ENCODE measurements around the gene INPP5D.

The INPP5D gene

GRCh38 chr2:233228376-233228775, 168.2 kb downstream of the INPP5D start:
- Mint-ChIP-seq H3K27me3 (no peaks in the 10 kb centered on the region), H3K36me3 (ENCODE audit: insufficient read depth) (peaks cover 2% of the 10 kb centered on the region), H3K4me3 (no peak overlapping the region), H3K4me1 (ENCODE audit: low read depth in 2 of 2) (peaks cover 14 to 17% of the 10 kb centered on the region in 2 donors), H3K9me3 (no peaks in the 10 kb centered on the region), H3K27ac (peak overlapping the region in 1 of 2 donors; percentile 8)
- ATAC-seq (replicated peaks) = no peak
- DNase-seq = no peak

- Mint-ChIP-seq H3K27ac (peak overlapping the region; percentile 13 to 84), H3K4me3 (peak overlapping the region; percentile 58 to 66), H3K4me1 (ENCODE audit: low read depth in 2 of 2) (peaks cover 35 to 41% of the 10 kb centered on the region in 2 donors), H3K9me3 (peaks cover 0 to 2% of the 10 kb centered on the region in 2 donors), H3K36me3 (ENCODE audit: insufficient read depth) (peaks cover 5% of the 10 kb centered on the region), H3K27me3 (no peaks in the 10 kb centered on the region)
- ATAC-seq (replicated peaks) (peak; percentile 16), DNase-seq (no peak)
Measured at GRCh38 chr2:233233618-233234230, 173.6 kb downstream of the INPP5D start.

- Mint-ChIP-seq H3K4me3 (peak overlapping the region; percentile 58 to 66), H3K4me1 (ENCODE audit: low read depth in 2 of 2) (peaks cover 41 to 47% of the 10 kb centered on the region in 2 donors), H3K27ac (peak overlapping the region; percentile 13 to 84), H3K36me3 (ENCODE audit: insufficient read depth) (peaks cover 5% of the 10 kb centered on the region), H3K27me3 (no peaks in the 10 kb centered on the region), H3K9me3 (peaks cover 2 to 3% of the 10 kb centered on the region in 2 donors)
- peak; percentile 74 for ATAC-seq (replicated peaks)
- no peak for DNase-seq
Measured at GRCh38 chr2:233234264-233234663, 174.1 kb downstream of the INPP5D start.

- Mint-ChIP-seq H3K27me3 (no peaks in the 10 kb centered on the region), H3K27ac (peak overlapping the region; percentile 13 to 84), H3K4me1 (ENCODE audit: low read depth in 2 of 2) (peaks cover 46 to 54% of the 10 kb centered on the region in 2 donors), H3K9me3 (peaks cover 2 to 8% of the 10 kb centered on the region in 2 donors), H3K36me3 (ENCODE audit: insufficient read depth) (peaks cover 5% of the 10 kb centered on the region), H3K4me3 (peak overlapping the region; percentile 58 to 66)
- DNase-seq (no peak), ATAC-seq (replicated peaks) (no peak)
Measured at GRCh38 chr2:233234996-233235395, 174.9 kb downstream of the INPP5D start.

- peaks cover 5% of the 10 kb centered on the region for H3K36me3 Mint-ChIP-seq (ENCODE audit: insufficient read depth)
- DNase-seq = no peak
- H3K9me3 Mint-ChIP-seq = peaks cover 2 to 8% of the 10 kb centered on the region in 2 donors
- ATAC-seq (replicated peaks) = no peak
- no peaks in the 10 kb centered on the region for H3K27me3 Mint-ChIP-seq
- H3K4me1 Mint-ChIP-seq (ENCODE audit: low read depth in 2 of 2) = peaks cover 45 to 57% of the 10 kb centered on the region in 2 donors
- H3K4me3 Mint-ChIP-seq = no peak overlapping the region
- H3K27ac Mint-ChIP-seq = no peak overlapping the region
Measured at GRCh38 chr2:233235977-233236376, 175.8 kb downstream of the INPP5D start.

GRCh38 chr2:233236820-233237589, 176.9 kb downstream of the INPP5D start:
- peak overlapping the region; percentile 32 to 82 for H3K27ac Mint-ChIP-seq
- DNase-seq = no peak
- peak overlapping the region in 1 of 2 donors; percentile 11 for H3K4me3 Mint-ChIP-seq
- H3K4me1 Mint-ChIP-seq (ENCODE audit: low read depth in 2 of 2) = peaks cover 52 to 63% of the 10 kb centered on the region in 2 donors
- no peak for ATAC-seq (replicated peaks)
- peaks cover 2 to 8% of the 10 kb centered on the region in 2 donors for H3K9me3 Mint-ChIP-seq
- H3K27me3 Mint-ChIP-seq = no peaks in the 10 kb centered on the region
- peaks cover 8% of the 10 kb centered on the region for H3K36me3 Mint-ChIP-seq (ENCODE audit: insufficient read depth)

GRCh38 chr2:233240897-233241296, 180.8 kb downstream of the INPP5D start:
- DNase-seq (peak in 1 of 3 experiments; percentile 20), ATAC-seq (replicated peaks) (peak; percentile 88)
- Mint-ChIP-seq H3K27ac (peak overlapping the region; percentile 82 to 88), H3K36me3 (ENCODE audit: insufficient read depth) (peaks cover 9% of the 10 kb centered on the region), H3K9me3 (peaks cover 2 to 8% of the 10 kb centered on the region in 2 donors), H3K4me3 (peak overlapping the region; percentile 58 to 75), H3K27me3 (no peaks in the 10 kb centered on the region), H3K4me1 (ENCODE audit: low read depth in 2 of 2) (peaks cover 45 to 52% of the 10 kb centered on the region in 2 donors)

GRCh38 chr2:233241803-233242202, 181.7 kb downstream of the INPP5D start:
- Mint-ChIP-seq H3K4me3 (peak overlapping the region in 1 of 2 donors; percentile 75), H3K36me3 (ENCODE audit: insufficient read depth) (peaks cover 9% of the 10 kb centered on the region), H3K4me1 (ENCODE audit: low read depth in 2 of 2) (peaks cover 45 to 51% of the 10 kb centered on the region in 2 donors), H3K9me3 (peaks cover 2 to 8% of the 10 kb centered on the region in 2 donors), H3K27ac (peak overlapping the region; percentile 82 to 88), H3K27me3 (no peaks in the 10 kb centered on the region)
- no peak for DNase-seq
- no peak for ATAC-seq (replicated peaks)

GRCh38 chr2:233242231-233242927, 182.2 kb downstream of the INPP5D start:
- ATAC-seq (replicated peaks) = no peak
- H3K4me3 Mint-ChIP-seq = no peak overlapping the region
- H3K9me3 Mint-ChIP-seq = peaks cover 0 to 8% of the 10 kb centered on the region in 2 donors
- H3K27me3 Mint-ChIP-seq = no peaks in the 10 kb centered on the region
- peaks cover 43 to 50% of the 10 kb centered on the region in 2 donors for H3K4me1 Mint-ChIP-seq (ENCODE audit: low read depth in 2 of 2)
- peaks cover 9% of the 10 kb centered on the region for H3K36me3 Mint-ChIP-seq (ENCODE audit: insufficient read depth)
- no peak for DNase-seq
- H3K27ac Mint-ChIP-seq = peak overlapping the region; percentile 49 to 88

- Mint-ChIP-seq H3K36me3 (ENCODE audit: insufficient read depth) (peaks cover 9% of the 10 kb centered on the region), H3K9me3 (peaks cover 0 to 8% of the 10 kb centered on the region in 2 donors), H3K27ac (peak overlapping the region in 1 of 2 donors; percentile 68), H3K4me1 (ENCODE audit: low read depth in 2 of 2) (peaks cover 41 to 48% of the 10 kb centered on the region in 2 donors), H3K27me3 (no peaks in the 10 kb centered on the region), H3K4me3 (no peak overlapping the region)
- DNase-seq (no peak), ATAC-seq (replicated peaks) (no peak)
Measured at GRCh38 chr2:233243348-233243747, 183.2 kb downstream of the INPP5D start.

GRCh38 chr2:233244818-233245217, 184.7 kb downstream of the INPP5D start:
- DNase-seq (no peak), ATAC-seq (replicated peaks) (no peak)
- Mint-ChIP-seq H3K27ac (peak overlapping the region; percentile 69 to 75), H3K27me3 (no peaks in the 10 kb centered on the region), H3K9me3 (no peaks in the 10 kb centered on the region), H3K4me3 (no peak overlapping the region), H3K36me3 (ENCODE audit: insufficient read depth) (peaks cover 9% of the 10 kb centered on the region), H3K4me1 (ENCODE audit: low read depth in 2 of 2) (peaks cover 34 to 40% of the 10 kb centered on the region in 2 donors)

- ATAC-seq (replicated peaks) (no peak), DNase-seq (no peak)
- H3K27me3 Mint-ChIP-seq = no peaks in the 10 kb centered on the region
- H3K4me1 Mint-ChIP-seq (ENCODE audit: low read depth in 2 of 2) = peaks cover 32 to 41% of the 10 kb centered on the region in 2 donors
- H3K27ac Mint-ChIP-seq = peak overlapping the region in 1 of 2 donors; percentile 69
- no peak overlapping the region for H3K4me3 Mint-ChIP-seq
- H3K36me3 Mint-ChIP-seq (ENCODE audit: insufficient read depth) = peaks cover 9% of the 10 kb centered on the region
- H3K9me3 Mint-ChIP-seq = no peaks in the 10 kb centered on the region
Measured at GRCh38 chr2:233245406-233245805, 185.3 kb downstream of the INPP5D start.

- H3K27ac Mint-ChIP-seq = peak overlapping the region; percentile 47 to 63
- H3K4me3 Mint-ChIP-seq = no peak overlapping the region
- H3K36me3 Mint-ChIP-seq (ENCODE audit: insufficient read depth) = peaks cover 12% of the 10 kb centered on the region
- DNase-seq (no peak), ATAC-seq (replicated peaks) (no peak)
- H3K27me3 Mint-ChIP-seq = no peaks in the 10 kb centered on the region
- H3K4me1 Mint-ChIP-seq (ENCODE audit: low read depth in 2 of 2) = peaks cover 24 to 34% of the 10 kb centered on the region in 2 donors
- H3K9me3 Mint-ChIP-seq = no peaks in the 10 kb centered on the region
Measured at GRCh38 chr2:233247116-233247515, 187.0 kb downstream of the INPP5D start.
